Activated CD8-positive, alpha-beta memory T cell treated with anti-CD3 and anti-CD28 coated beads, Interleukin-2, amount 50 U/mL, for 24 hours (primary cell): ENCODE results near the gene MCTP1.
"Not testable (repeated sequence)": the region's sequence is repeated elsewhere in the genome, so short reads cannot be mapped to it uniquely, and the experiment has no call there.

ENCODE experiments used
- DNase-seq: peaks from one replicate; pipeline ENCODE4 v3.0.0-alpha.2; 2020; ENCODE audit errors: extremely low read depth

Gene MCTP1

GRCh38 chr5:95181644-95182043 lies 103.2 kb downstream of the MCTP1 start:
- no peak for DNase-seq

- no peak for DNase-seq
Measured at GRCh38 chr5:95178046-95178651, 106.7 kb downstream of the MCTP1 start.

GRCh38 chr5:95177456-95177855 lies 107.4 kb downstream of the MCTP1 start:
- DNase-seq: no peak

DNA sequence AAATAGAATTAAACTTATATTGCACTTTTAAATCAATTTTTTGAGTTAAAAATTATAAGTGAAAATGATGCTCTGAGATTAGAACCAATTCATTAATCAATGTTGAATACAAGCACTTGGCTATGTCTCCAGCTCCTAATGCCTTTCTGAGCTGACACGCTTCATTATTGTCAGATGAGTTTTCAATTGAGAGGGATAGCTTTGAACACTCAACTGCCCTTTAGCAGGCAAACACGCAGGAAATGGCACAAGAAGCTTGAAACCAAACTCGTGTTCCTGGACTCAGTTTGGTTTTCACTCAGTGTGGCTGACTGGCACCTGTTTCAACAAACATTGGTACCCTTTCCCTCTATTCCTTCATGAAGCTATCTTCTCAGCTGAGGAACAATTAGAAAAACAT lies 109.8 kb downstream of the MCTP1 start:
- DNase-seq: no peak

DNA sequence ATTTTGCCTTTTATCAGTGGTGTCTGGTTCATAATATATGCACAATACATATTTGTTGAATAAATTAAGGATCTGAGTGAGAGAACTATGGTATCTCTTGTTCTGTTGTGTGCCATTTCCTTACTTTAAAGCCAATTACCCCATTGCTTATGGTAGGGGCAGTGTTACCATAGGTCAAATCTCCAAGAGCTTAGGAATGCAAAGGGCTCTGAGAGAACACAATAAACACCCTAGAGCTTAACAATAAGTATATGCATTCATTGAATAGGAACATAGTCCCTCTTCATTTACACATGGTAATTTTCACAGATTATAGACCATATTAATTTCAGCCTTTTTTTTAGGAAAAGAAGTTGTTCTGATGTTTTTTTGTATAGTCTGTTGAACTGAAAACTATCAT lies 112.2 kb downstream of the MCTP1 start:
- no peak for DNase-seq

DNA sequence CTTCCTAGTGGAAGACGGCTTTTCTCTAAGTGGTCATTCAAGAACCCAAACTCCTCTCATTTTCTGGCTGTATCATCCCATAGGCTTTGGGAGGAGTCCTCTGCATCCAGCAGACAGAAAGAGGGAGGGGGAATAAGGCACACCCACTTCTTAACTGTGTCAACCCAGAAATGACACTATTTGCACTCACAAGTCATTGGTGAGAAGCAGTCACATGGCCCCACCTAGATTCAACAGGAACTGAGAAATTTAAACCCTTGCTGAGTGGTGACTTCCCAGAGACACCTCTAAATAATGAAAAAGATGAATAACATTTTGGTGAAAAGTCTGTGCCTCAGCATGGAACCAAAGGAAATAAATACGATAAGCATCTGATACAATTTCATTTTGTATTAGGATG lies 120.0 kb downstream of the MCTP1 start:
- no peak for DNase-seq

DNA sequence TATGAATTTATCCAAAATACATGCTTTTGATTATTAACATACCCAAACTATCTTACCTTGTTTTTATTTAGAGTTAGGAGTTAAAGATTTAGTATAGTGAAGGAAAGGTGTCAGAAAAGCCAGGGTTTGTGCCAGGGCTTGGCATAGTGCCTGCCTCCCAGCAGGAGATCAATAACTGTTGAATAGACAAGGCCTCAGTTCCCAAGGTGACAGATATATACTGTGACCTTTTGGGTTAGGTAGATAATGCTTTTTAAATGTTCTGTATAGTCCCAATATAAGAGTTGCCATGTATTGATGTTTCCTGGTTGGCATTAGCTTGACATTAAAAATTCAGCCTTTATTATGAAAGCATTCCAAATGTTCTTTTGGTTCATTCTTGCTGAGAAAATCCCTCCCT lies 121.8 kb downstream of the MCTP1 start:
- no peak for DNase-seq

- no peak for DNase-seq
Measured at GRCh38 chr5:95162231-95162992, 122.5 kb downstream of the MCTP1 start.

GRCh38 chr5:95159603-95160002 lies 125.3 kb downstream of the MCTP1 start:
- no peak for DNase-seq

DNA sequence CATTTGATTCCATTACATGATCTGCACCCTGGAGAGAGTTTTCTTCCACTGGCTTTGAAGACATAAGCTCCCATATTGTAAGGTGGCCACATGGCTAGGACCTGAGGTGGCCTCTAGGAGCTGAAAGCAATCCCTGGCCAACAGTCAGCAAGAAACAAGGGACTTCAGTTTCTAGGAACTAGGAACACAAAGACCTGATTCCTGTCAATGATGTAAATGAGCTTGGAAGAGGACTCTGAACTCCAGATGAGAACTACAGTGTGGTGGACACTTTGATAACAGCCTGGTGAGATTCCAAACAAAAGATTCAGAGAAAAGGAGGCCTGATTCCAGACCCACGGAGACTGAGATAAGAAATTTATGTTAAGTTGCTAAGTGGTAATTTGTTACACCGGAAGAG lies 129.0 kb downstream of the MCTP1 start:
- no peak for DNase-seq

GRCh38 chr5:95153511-95153910 lies 131.4 kb downstream of the MCTP1 start:
- DNase-seq: no peak

DNA sequence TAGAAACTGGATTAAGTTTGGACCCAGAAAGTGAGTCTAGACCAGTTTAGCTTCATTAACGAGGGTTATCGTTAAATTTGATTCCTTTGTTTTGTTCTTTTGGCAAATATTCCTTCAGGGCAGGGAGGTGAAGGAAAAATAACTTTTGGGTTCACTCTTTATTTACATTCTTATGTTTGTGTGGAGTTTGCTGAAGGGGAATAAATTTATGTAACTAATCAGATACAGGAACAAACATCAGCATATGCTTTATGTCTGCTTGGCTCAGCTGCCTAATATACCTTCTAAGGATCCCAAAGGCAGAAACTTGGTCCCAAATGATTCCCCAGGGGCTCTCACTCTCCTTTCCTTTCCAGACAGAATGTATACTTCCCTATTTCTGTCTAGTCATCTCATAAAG lies 132.4 kb downstream of the MCTP1 start:
- no peak for DNase-seq

- DNase-seq: no peak
Measured at GRCh38 chr5:95152131-95152530, 132.8 kb downstream of the MCTP1 start.

DNA sequence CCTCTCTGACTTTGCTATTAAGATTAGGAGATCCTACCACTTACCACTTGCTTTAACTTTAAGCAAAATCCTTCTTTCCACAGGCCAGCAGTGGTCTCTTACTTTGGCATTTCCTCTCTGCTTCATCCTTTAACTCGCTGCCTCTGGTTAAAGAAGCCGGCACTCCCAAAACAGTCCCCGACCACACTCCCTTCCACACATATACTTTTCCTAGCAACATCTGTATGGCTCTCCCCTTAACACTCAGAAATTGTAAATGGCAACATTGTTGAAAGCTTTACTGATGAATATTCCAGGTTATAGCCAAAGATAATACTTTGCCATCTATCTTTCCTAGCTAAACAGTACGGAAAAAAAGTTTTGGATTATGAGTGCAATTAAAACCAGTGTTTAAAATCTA lies 133.2 kb downstream of the MCTP1 start:
- DNase-seq: no peak

DNA sequence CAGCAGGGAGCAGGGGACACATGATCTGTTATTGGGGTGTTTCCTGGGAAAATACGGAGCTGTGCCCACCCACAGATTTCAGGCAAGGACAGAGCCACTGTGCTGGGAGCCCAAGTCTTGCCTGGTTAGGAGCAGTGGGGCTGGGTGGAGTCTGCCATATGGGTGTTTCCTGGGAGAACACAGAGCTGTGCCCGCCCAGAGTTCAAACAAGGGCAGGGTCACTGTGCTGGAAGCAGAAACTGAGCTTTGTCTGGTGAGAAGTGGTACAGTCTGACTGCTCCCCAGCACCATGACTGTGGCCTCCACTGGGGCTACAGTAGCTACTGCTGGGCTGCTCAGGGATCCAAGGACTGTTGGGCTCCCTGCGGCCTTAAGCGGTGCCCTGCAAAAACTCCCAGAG lies 135.5 kb downstream of the MCTP1 start:
- DNase-seq: no peak

DNA sequence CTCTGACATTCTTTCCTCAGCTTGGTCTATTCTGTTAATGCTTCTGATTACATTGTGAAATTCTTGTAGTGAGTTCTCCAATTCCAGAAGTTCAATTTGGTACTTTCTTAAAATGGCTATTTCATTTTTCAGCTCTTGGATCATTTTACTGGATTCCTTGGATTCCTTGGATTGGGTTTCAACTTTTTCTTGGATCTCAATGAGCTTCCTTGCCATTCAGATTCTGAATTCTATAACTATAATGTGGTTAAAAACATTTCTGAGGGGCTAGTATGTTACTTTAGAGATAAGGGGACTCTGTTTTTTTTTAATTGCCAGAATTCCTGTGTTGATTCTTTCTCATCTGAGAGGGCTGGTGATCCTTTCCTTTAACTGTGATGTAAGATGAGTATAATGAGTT lies 136.4 kb downstream of the MCTP1 start:
- no peak for DNase-seq

GRCh38 chr5:95143858-95144257 lies 141.0 kb downstream of the MCTP1 start:
- DNase-seq: not testable (repeated sequence)

- DNase-seq: no peak
Measured at GRCh38 chr5:95142145-95142544, 142.7 kb downstream of the MCTP1 start.

DNA sequence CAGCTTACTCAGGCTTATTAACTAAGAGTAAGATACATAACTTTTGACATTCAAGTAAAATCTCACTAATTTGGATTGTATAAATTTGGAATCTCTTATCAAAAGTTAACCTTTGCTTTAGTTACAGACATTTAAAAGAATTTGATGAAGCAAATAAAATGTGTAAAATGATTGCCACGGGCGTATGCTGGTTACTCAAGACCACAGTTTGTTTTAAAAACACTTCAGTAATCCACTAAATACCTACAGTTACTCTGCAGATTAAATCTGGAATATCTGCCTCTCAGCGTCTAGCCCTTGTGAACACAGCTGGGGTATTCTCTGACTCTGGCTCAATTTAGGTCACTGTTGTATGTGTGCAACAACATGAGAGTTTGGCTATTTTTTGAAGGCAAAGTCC lies 143.8 kb downstream of the MCTP1 start:
- DNase-seq: no peak

DNA sequence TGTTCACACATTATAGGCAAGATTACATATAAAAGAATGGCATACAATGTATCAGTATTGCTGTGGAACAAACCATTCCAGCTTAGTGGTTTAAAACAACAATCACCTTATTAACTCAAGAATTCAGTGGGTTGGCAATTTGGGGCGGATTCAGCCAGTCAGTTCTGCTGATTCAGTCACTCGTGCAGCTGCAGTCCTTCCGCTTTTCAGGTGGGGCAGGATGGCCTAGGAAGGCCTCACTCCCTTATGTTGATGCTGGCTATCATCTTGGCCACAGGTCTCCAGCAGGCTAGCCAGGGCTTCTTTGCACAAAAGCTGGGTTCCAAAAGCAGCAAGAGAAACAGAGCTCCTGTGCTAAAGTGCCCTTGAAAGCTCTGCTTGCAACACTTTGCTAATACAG lies 150.6 kb downstream of the MCTP1 start:
- DNase-seq: no peak

- DNase-seq: no peak
Measured at GRCh38 chr5:95132096-95132495, 152.8 kb downstream of the MCTP1 start.

DNA sequence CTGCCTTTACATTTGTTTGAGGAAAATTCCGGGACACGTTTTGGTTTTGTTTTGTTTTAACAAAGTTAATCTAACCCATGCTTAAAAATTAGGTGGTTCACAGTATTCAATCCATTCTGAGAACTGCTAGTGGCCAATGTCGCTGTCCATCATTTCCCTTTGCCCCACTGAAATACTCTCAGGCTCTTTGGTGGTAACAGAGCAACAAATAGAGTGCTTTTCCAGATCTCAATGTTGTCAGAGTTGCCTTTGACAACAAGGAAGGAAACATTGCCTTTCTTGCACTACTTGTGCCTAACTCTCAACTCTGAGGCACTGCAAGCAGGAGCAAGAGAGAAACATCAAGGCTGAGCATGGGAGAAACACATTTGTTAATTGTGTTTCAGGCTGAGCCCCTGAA lies 154.0 kb downstream of the MCTP1 start:
- DNase-seq: no peak

DNA sequence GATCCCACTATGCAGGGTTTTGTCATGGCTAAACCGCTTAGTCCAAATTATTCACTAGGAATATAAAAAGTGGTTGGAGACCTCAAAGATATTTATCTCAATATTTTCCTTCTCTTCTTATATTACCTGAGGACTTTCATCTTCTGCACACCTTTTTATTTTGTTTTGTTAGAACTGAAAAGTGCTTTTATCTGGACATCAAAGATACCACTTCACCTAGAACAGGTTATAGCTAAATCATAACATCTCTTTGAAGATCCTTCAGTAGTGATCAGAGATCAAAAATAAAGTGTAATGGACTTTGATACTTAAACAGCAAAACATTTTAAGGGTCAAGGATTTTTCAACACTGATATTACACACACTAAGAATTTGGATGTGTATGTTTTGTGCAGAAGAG lies 160.2 kb downstream of the MCTP1 start:
- no peak for DNase-seq

- no peak for DNase-seq
Measured at GRCh38 chr5:95124101-95124500, 160.8 kb downstream of the MCTP1 start.
